Peyer's patch (tissue), 4 donors: ENCODE data around the gene B3GLCT. TPM values are rescaled to one million over a fixed set of nuclear protein-coding genes. Genes with fewer than 3 reads are reported as not detected.
"Not testable (repeated sequence)": the region's sequence is repeated elsewhere in the genome, so short reads cannot be mapped to it uniquely, and the experiment has no call there.

ENCODE experiments used
- DNase-seq, 3 donors: peaks; one replicate each; pipeline ENCODE4 v3.0.0-alpha.2; 2017 to 2019
- H3K27ac ChIP-seq, 4 donors: fragments of 200-600 bp; sonication (generic); one replicate each; pipeline ENCODE4 v1.5.1; 2016 to 2019
- H3K27me3 ChIP-seq, 2 donors: fragments of 200-600 bp; sonication (generic); one replicate each; pipeline ENCODE4 v1.5.1; 2019
- H3K36me3 ChIP-seq, 3 donors: fragments of 200-600 bp; sonication (generic); one replicate each; pipeline ENCODE4 v1.5.1; 2016 to 2019
- H3K4me1 ChIP-seq, 4 donors: fragments of 200-600 bp; sonication (generic); one replicate each; pipeline ENCODE4 v1.5.1; 2016 to 2019
- H3K4me3 ChIP-seq, 4 donors: fragments of 200-600 bp; sonication (generic); 1 replicate in 3 of 4; 2 replicates in 1 of 4; pipeline ENCODE4 v1.5.1; 2016 to 2019; ENCODE audit warnings: mild to moderate bottlenecking in 1 of 4
- H3K9me3 ChIP-seq, 4 donors: fragments of 200-600 bp; sonication (generic); one replicate each; pipeline ENCODE4 v1.5.1; 2016 to 2019; ENCODE audit warnings: mild to moderate bottlenecking in 1 of 4
- CTCF ChIP-seq, 6 experiments: fragments of 450-650 bp in 4 of 6; fragments of 200-600 bp in 2 of 6; sonication (generic) in 1 of 6; IDR thresholded peaks; one replicate each; pipeline ENCODE4 v1.5.1; 2017 to 2019; ENCODE audit warnings: antibody characterized with exemption in 6 of 6, mild to moderate bottlenecking in 3 of 6, moderate library complexity in 1 of 6
- POLR2A ChIP-seq, 2 donors: fragments of 450-650 bp; IDR thresholded peaks; one replicate each; pipeline ENCODE4 v1.5.1; 2017; ENCODE audit warnings: antibody characterized with exemption in 2 of 2, mild to moderate bottlenecking in 2 of 2, moderate library complexity in 2 of 2
- total RNA-seq, 4 donors: library from RNA; depleted of rRNA; stranded (reverse); fragments of >200 nt; gene quantifications; one replicate each; pipeline ENCODE4 v1.1.0, GENCODE V29; 2016

The B3GLCT gene
- total RNA-seq, 4 donors from 2014 or later = 3.3 to 5.4 (median 3.4) TPM

DNA sequence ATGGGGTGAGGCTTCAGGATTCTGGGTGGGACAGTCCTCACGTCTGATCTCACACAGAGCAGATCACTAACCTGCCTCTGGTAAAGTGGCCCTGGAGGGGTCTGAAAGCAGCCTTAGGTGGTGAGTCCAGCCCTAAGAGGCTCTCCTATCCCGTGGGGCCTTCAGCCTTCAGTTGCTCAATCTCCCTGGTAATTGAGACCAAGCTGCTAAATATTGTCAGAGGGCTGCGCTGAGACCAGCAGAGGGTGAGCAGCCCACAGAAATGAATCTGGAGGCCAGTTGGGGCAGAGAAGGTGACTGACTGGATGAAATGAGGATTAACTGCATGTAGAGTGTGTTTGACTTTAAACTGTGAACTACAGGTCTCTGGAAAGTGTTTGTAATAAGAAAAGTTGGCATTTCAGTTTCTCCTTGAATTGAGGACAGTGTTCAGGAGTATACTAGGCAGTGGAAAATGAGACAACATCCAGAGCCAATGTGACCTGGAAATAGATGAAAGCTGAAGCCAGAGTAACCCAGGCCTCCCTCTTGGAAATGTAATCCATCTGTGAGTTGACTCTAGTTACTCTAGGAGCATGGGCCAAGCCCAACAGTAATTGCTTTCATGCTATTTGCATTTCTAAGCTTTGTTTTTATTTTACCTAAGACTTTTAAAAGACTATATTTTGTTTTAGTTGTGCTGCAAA, 23.8 kb upstream of the B3GLCT start:
- Histone ChIP-seq H3K4me3 (no peak overlapping the region), H3K9me3 (no peaks in the 10 kb centered on the region), H3K36me3 (no peaks in the 10 kb centered on the region), H3K27me3 (no peaks in the 10 kb centered on the region), H3K27ac (no peak overlapping the region), H3K4me1 (no peaks in the 10 kb centered on the region)
- TF ChIP-seq POLR2A (IDR thresholded peaks at IDR 0.05) (no peak), CTCF (IDR thresholded peaks at IDR 0.05) (no peak)
- DNase-seq = no peak

DNA sequence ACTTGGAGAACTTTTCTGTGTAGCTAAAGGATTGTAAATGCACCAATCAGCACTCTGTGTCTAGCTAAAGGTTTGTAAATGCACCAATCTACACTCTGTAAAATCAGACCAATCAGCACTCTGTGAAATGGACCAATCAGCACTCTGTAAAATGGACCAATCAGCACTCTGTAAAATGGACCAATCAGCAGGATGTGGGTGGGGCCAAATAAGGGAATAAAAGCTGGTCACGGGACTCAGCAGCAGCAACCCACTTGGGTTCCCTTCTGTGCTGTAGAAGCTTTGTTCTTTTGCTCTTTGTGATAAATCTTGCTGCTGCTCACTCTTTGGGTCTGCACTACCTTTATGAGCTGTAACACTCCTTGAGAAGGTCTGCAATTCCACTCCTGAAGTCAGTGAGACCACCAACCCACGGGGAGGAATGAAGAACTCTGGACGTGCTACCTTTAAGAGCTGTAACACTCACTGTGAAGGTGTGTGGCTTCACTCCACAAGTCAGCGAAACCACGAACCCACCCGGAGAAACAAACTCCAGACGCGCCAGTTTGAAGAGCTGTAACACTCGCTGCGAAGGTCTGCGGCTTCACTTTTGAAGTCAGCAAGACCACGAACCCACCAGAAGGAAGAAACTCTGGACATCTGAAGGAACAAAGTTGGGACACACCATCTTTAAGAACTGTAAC, 21.8 kb upstream of the B3GLCT start:
- not testable (repeated sequence) for H3K27me3 ChIP-seq, H3K4me3 ChIP-seq, H3K36me3 ChIP-seq, H3K27ac ChIP-seq, H3K9me3 ChIP-seq, H3K4me1 ChIP-seq, DNase-seq

GRCh38 chr13:31179241-31179640, 20.5 kb upstream of the B3GLCT start:
- TF ChIP-seq CTCF (IDR thresholded peaks at IDR 0.05) (no peak), POLR2A (IDR thresholded peaks at IDR 0.05) (no peak)
- H3K27ac ChIP-seq = no peak overlapping the region
- H3K4me1 ChIP-seq = no peaks in the 10 kb centered on the region
- H3K36me3 ChIP-seq = no peaks in the 10 kb centered on the region
- no peak for DNase-seq
- no peaks in the 10 kb centered on the region for H3K9me3 ChIP-seq
- H3K27me3 ChIP-seq = no peaks in the 10 kb centered on the region
- no peak overlapping the region for H3K4me3 ChIP-seq

- Histone ChIP-seq H3K27me3 (no peaks in the 10 kb centered on the region), H3K36me3 (no peaks in the 10 kb centered on the region), H3K9me3 (no peaks in the 10 kb centered on the region), H3K27ac (no peak overlapping the region), H3K4me1 (no peaks in the 10 kb centered on the region), H3K4me3 (no peak overlapping the region)
- TF ChIP-seq POLR2A (IDR thresholded peaks at IDR 0.05) (no peak), CTCF (IDR thresholded peaks at IDR 0.05) (no peak)
- DNase-seq = no peak
These were observed 20.0 kb upstream of the B3GLCT start for GRCh38 chr13:31179754-31180153.

DNA sequence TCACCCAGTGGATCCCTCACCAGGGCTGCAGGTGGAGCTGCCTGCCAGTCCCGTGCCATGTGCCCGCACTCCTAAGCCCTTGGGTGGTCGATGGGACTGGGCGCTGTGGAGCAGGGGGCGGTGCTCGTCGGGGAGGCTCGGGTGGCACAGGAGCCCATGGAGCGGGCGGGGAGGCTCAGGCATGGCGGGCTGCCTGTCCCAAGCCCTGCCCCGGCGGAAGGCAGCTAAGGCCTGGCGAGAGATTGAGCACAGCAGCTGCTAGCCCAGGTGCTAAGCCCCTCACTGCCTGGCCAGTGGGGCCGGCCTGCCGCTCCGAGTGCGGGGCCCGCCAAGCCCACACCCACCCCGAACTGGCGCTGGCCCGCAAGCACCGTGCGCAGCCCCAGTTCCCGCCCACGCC, 16.8 kb upstream of the B3GLCT start:
- DNase-seq = no peak
- H3K36me3 ChIP-seq = no peaks in the 10 kb centered on the region
- no peak for TF ChIP-seq POLR2A (IDR thresholded peaks at IDR 0.05)
- no peak for TF ChIP-seq CTCF (IDR thresholded peaks at IDR 0.05)
- no peak overlapping the region for H3K27ac ChIP-seq
- H3K4me3 ChIP-seq = no peak overlapping the region
- no peaks in the 10 kb centered on the region for H3K4me1 ChIP-seq
- no peaks in the 10 kb centered on the region for H3K27me3 ChIP-seq
- H3K9me3 ChIP-seq = no peaks in the 10 kb centered on the region

GRCh38 chr13:31184451-31184850, 15.3 kb upstream of the B3GLCT start:
- H3K27me3 ChIP-seq = no peaks in the 10 kb centered on the region
- H3K4me3 ChIP-seq = no peak overlapping the region
- H3K4me1 ChIP-seq = no peaks in the 10 kb centered on the region
- H3K36me3 ChIP-seq = no peaks in the 10 kb centered on the region
- TF ChIP-seq POLR2A (IDR thresholded peaks at IDR 0.05) (no peak), CTCF (IDR thresholded peaks at IDR 0.05) (no peak)
- DNase-seq = no peak
- no peaks in the 10 kb centered on the region for H3K9me3 ChIP-seq
- H3K27ac ChIP-seq = no peak overlapping the region
